Fibroblast of upper back skin (primary cell): ENCODE results near the gene SPATA7.

Experiments
- DNase-seq: peaks from one replicate; pipeline ENCODE4 v3.0.0-alpha.2; 2013

SPATA7 gene

DNA sequence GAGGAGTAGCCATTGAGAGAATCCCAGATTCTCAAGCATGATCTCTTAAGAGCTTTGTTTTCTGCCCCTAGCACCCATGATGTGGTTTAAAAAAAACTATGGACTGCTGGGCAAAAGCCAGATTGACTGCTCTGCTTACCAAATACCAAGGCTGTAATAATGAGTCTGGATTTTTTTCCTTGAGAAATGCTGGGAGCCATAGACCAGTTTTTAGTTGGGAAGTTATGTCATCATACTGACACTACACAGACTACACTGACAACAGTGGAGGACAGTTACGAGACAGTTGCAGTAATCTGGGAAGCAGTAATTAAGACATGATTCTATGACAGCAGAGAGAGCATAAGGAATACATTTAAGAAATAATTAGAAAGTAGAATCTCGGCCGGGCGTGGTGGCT, 35.8 kb downstream of the SPATA7 start:
- peak; percentile 26 for DNase-seq

DNA sequence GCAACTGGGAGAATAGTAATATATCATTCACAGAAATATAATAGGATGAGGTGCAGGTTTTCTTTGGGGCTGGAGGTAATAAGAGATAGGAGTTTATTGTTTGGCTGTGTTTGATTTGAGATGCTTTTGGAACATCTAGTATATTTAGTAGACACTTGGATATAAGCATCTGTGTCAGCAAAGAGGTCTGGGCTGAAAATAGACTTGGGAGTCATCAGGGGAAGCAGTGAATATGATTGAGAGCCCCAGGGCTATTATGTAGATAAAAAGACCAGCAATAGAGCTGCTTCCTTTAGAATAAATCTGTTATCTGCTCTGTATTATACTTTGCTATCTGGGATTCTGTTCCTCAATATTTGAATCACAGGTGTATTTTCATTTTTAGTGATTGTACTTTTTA, 36.6 kb downstream of the SPATA7 start:
- DNase-seq = no peak

DNA sequence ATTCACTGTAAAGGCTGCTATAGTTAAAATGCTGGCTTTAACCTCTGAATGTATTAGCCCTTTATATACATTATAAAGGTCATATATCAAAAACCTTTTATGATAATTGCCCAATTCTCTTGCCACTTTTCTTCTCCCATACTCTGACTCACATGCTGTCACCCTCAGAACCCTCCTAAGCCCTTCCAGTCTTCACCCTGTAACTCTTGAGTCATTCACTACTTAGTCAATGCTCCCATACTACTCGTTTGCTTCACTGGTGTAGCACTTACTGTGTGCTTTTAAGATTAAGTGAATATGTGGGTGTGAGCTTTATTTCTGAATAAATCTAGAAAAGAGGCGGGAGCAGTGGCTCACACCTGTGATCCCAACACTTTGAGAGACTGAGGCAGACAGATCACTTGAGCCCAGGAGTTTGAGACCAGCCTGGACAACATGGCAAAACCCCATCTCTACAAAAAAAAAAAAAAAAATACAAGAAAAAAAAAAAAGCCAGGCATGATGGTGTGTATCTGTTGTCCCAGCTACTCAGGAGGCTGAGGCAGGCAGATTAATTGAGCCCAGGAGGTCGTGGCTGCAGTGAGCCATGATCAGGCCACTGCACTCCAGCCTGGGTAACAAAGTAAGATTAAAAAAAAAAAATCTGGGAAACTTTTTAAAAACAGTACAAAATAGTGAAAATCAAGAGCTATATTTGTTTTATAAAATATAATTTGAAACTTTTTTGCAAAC, 37.6 kb downstream of the SPATA7 start:
- peak; percentile 32 for DNase-seq

DNA sequence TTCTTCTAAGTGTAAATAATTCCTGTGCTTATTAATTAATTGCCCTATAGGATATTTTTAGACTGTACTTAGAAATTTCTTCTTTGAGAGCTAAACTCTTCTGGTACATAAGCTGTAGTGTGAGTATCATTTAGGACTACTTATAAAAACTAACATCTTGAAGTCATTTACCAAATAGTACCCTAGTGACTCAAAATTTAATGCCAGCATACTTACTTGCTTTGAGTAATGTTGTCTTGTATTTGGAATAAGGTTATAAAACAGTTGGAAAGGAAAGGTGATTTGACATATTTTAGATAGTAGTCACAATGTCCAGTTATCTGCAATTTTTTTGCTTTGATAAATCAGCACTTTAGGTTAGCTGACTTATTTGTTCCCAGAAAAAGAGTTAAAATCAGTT, 39.1 kb downstream of the SPATA7 start:
- peak; percentile 57 for DNase-seq

DNA sequence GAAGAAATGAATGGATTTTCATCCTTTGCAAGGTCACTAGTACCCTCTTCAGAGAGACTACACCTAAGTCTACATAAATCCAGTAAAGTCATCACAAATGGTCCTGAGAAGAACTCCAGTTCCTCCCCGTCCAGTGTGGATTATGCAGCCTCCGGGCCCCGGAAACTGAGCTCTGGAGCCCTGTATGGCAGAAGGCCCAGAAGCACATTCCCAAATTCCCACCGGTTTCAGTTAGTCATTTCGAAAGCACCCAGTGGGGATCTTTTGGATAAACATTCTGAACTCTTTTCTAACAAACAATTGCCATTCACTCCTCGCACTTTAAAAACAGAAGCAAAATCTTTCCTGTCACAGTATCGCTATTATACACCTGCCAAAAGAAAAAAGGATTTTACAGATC, 40.8 kb downstream of the SPATA7 start:
- peak; percentile 28 for DNase-seq

DNA sequence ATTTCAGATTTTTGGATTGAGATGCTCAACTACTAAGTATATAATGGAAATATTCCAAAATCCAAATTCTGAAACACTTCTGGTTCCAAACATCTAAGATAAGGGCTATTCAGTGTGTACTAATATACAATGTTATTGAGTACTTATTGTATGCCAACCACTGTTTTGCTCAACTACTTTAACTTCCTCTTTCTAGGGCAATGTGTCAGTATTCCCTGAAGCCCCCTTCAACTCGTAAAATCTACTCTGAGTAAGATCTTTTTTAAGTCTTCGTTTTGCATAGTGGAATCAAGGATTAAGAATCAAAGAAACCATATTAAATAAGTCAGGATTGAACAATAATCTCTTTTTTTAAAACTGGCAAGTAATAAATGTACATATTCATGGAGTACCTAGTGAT, 45.5 kb downstream of the SPATA7 start:
- no peak for DNase-seq

DNA sequence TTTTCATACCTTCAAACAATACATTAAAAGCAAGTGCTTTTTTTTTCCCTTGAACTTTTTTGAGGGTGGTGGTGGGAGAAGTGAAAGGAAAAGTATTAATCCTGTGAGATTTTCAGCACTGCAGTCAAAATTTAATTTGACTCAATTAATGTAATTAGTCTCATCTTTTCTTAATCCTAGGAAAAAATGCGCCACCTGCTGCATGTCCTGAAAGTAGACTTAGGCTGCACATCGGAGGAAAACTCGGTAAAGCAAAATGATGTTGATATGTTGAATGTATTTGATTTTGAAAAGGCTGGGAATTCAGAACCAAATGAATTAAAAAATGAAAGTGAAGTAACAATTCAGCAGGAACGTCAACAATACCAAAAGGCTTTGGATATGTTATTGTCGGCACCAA, 52.2 kb downstream of the SPATA7 start:
- DNase-seq = no peak

DNA sequence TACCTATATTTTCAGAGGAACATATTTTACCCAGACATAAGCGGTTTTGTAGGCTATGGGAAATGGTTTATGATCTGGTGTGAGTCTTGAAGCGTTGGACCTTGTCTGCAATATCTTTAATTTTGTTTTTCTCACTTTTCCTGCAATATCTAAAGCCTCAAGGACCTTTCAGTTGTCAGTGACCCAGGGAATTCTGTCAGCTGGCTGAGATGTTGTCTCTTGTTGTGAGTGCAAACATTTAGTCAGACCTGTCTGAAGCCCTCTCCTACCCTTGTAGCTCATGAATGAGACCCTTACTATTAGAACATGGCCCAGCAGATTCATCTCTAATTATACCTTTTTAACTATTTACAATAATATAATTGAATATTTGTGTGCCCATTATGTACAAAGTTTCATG, 53.6 kb downstream of the SPATA7 start:
- no peak for DNase-seq

DNA sequence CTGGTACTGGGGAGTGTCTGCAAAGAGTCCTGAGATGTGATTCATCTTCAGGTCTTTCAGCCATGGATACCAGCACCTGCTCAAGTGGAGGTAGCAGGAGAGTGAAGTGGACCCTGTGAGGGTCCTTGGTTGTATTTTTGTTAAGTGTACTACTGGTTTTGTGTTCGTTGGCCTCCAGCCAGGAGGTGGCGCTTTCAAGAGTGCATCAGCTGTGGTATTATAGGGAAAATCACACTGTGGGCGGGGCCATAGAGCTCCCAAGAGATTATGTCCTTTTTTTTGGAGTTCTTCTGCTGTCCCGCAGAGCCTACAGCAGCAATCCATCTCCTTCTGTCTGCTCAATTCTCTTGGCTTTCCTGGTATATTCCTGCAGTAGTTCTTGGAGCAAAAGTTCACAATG, 66.8 kb downstream of the SPATA7 start:
- no peak for DNase-seq

DNA sequence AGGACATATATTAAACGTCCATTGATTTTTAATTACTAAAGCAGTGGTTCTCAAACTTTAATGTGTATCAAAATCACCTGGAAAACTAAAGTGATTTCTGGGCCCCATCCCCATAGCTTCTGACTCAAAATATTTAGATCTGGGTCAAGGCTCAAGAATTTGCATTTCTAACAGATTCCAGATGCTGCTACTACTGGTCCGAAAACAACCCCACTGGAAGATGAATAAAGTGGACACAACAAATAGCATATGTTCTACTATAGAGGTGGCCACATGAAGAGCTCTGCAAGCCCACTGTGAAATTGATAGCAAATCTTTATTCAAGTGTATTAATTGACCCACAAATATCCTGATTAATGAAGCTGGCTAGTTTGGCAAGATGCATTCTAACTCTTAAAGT, 69.4 kb downstream of the SPATA7 start:
- peak; percentile 17 for DNase-seq

DNA sequence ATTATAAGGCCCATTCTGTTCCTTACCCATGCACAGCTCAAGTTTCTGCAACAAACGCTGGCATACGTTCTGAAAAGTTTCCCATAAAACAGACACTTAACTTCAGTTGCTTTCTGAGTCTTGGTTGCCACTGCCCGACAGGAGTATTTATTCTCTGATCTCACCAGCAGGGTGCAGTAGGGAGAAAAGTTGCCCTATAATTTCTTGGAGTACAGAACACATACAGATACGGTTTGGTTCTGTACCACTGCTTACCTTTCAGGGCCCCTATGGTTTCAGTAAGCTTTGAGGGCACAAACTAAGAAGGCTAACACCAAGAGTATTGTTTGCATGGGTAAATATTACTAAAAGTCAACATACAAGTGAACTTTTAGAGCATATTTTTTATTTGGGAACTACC, 77.9 kb downstream of the SPATA7 start:
- DNase-seq = no peak

DNA sequence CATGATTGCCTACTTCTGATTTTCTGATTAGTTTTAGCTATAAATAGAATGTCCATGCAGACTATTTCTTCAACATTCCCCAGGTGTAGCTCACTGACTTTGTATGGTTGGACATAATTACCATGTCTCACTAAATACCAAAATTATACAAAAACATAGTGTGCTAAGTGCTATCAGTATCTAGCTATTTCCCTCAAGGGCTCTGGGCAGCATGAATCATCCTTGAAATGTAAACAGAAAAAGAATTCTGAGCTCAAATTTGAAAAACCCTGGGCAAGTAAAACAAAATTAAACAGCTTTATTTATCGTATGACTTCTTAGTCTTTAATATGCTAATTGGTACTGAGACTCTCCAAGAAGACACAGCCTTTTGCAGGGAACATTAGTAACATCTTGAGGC, 82.9 kb downstream of the SPATA7 start:
- peak; percentile 42 for DNase-seq

DNA sequence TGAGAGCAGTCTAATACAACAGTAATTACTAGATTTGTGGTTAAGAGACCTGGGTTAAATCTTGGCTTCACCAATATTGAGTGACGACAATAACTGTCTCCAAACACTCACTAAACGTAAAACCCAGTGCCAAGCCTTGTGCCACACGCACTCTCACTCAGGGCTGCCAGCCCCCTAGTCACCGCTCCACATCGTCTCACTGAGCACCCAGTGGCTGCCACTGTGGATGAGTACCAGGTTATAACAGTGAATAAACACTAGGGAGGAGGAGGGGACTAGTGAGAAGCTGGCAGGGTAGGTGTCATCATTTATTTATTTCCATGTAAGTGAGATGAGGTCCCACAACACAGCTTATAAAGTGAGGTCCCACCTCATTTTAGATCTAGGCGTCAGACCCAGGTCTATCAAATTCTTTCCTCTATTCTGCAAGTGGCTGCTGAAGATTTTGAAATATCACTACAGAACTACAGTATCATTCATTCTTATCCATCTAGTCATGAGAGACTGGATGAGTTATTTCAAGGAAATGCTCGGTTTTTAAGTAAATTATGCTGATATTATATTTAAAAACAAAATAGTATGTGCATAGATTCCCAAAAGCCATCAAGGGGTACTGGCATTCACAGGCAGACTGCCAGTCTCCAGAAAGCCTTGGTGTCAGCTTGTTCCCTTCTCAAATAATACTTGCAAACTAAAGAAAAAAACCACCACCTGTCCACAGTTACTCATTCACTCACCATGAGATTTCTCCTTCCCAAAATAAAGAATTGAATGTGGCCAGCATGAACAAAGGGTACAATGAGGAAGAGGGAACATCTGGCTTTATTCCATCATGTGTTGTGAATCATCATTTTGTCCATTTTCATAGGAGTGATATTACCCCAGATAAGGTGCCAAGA, 85.3 kb downstream of the SPATA7 start:
- DNase-seq = peak; percentile 21

DNA sequence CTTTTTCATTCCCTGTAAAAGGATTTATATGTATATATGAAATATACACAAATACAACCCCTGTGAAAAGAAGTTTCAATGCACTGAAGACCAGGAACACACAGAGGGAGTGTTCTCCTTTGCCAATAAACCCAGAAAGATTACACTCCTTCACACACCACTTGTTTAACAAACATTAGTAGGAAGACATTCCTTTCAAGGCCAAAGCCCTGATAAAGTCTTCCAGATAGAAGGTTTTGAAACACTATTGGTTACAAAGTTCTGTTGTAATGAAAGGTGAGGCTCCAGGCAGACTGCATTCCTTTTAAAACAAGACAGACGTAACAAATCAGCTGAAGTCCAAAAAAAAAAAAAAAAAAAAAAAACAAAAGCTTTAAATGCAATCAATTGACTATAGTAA, 88.3 kb downstream of the SPATA7 start:
- no peak for DNase-seq

DNA sequence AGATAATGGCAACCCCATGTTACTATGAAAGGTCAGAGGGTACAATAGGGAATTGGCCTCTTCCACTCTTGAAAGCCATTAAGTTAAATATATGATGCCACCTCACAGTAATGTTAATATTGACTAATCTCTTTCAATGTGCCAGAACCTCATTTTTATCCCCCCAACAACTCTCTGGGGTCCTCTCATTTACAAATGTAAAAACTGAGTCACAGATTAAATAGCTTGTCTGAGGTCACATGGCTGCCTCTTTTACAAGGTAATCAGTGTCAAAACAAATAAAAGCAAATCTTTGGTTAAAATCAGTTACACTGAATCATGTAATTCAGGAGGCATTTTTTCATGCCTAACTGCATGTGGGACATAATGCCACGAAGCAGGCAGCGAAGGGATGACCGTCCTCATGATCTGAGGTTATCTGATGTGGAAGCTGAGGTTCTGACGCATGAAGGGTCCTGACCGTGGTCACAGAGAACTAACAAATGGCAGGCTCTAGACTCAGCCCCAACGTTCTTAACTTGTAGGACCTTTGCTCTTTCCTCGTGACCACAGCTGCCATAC, 90.8 kb downstream of the SPATA7 start:
- no peak for DNase-seq

DNA sequence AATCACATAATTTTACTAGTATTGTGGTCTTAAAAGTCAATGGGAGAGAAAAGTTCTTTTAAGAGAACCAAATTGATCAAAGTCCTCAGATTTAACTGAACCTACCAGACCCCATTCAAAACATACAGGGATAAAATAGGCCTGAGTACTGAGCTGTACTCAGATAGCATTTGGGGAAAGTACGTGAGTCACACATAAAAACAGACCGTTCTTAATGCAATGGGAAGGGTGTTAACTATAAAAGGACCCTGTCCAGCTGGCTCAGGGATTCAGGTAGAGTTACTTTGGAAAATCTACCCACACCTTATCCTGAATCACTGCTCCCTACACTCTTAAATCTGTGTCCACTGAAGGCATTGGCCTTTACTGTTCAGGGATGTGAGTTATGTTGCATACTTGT, 91.4 kb downstream of the SPATA7 start:
- DNase-seq = no peak

DNA sequence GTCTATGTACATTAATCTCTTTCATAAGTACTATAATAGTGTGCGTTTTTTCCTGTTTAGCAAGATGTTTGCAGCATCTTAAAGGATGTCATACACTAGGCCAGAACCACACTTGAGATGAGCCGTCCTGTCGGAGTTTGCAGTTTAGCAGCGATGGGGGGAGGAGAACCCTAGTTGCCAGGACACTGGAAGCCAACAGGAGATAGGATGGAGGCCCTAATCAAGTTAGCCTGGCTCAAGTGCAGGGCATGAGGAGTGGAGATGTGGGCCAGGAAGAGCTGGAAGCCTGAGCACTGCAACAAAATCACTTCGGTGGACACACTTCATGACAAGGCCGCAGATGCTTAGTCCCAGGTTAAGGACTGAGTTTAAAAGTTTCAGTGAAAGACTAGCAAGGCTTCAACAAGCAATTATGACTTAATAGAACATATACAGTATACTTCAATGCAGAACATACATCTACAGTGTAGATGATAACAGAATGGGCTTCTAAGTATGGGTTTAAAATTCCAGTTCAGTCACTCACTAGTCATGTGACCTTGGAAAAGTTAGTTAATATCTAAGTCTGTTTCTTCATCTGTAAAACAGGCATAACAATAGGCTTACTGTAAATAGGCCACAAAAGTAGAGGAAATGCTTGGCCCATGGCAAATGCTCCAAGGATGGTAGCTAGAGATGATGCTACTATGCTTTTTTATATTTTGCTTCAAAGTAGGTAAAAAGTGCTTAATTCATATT, 92.2 kb downstream of the SPATA7 start:
- DNase-seq = no peak

DNA sequence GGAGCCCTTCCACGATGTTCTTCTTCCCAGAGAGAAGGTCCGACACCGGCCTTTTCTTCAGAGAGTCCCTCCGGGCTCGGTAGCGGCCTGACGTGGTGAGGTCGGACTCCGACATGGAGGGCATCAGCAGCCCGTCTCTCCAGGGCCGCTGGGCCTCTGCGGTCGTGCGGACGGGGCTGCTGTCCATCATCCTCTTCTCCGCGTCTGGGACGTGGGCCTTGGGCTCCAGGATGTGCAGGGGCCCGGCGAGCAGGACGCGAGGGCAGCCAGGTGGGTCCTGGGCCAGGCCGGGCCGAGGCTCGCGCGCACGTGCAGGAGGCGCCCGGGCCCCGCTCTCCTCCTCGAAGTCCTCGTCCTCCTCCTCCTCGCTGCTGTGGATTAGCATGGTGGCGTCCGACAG, 93.5 kb downstream of the SPATA7 start:
- no peak for DNase-seq

DNA sequence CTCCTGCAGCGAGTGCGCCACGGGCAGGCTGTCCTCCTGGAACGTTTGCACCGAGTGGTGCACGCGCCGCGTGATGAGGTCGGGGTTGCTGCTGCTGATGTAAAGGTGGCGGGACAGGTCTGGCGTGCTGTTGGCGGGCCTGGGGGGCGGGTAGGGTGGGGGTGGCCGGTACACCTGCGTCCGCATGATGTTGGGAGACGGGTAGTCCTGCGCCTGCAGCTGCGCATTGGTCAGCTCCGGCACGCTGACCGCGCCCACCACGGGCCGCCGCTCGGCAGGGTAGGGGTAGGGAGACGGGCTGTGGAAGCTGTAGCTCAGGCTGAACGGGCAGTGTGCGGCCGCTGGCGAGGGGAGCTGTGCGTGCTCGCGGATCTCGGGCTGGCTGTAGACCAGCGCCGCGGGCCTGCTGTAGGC, 94.1 kb downstream of the SPATA7 start:
- DNase-seq = no peak

DNA sequence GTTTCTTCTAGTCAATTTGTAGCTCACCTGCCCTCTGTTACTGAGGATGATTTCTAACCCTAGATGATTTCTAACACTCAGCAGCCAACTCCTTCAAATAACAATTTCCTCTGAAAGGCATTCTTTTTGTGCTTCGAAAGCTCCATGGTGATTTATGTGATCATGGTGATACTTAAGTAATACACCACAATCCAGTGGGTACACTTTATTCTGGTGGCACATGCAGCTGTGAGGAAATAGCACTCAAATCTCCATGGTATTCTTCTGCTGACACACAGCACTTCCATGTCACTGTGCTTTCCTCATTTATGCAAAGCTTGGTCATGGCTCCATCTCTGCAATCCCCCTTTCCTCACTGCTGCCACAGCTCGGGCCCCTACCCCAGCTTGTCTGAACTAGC, 95.6 kb downstream of the SPATA7 start:
- no peak for DNase-seq

DNA sequence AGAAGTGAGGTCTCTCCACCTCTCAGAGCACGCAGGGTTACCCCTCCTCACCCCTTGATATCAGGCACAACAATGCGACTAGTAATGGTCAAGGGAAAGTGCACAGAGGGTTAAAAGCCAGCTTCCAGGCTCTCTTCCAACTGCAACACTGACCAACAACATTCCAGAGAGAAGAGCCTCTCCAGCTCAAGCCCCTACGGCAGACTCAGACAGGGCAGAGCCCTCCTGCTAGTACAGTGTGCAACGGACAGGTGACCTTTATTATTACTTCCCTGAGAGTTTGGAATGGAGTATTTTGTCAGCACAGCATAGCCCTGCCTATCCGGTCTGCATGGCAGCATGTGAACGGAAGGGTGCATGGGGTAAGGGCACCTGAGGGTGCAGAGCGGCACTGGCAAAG, 96.3 kb downstream of the SPATA7 start:
- no peak for DNase-seq

DNA sequence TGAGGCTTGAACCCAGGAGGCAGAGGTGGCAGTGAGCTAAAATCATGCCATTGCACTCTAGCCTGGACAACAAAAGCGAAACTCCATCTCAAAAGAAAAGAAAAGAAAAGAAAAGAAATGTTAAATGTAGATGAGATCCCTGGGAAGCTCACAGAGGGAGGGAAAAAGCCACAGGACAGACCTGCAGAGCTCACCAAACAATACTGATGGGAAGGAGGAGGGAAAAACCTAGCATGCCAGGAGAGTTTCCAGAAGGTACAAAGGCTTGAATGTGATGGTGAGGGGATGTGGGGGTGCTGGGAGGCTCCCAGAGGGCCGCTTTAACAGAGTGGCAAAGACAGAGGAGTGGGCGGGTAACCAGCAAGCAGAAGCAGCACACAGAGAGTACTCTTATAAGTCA, 97.1 kb downstream of the SPATA7 start:
- no peak for DNase-seq
